A673 (cell line): ENCODE data around the gene SLC1A7. TPM values are rescaled to one million over a fixed set of nuclear protein-coding genes. Genes with fewer than 3 reads are reported as not detected.

ENCODE experiments used
- BruUV-seq: library from RNA; stranded (reverse); fragments of 400-500 nt; replicated peaks from 2 replicates; lab custom pipeline; 2021; lab: Mats Ljungman, UMichigan
- CTCF ChIA-PET: fragments of 300-600 bp; sonication (Branson Sonifier 250); formaldehyde crosslinking; loops from one replicate; lab custom pipeline; 2022; ENCODE audit warnings: antibody characterized with exemption; lab: Charles Lee
- POLR2A ChIA-PET: fragments of 300-600 bp; sonication (Branson Sonifier 250); formaldehyde crosslinking; loops from one replicate; lab custom pipeline; 2022; ENCODE audit warnings: antibody characterized with exemption; ENCODE audit not compliant: low non-redundant PET; lab: Charles Lee
- DNase-seq: peaks from one replicate; pipeline ENCODE4 v3.0.0-alpha.2; 2015; ENCODE audit warnings: low spot score
- H3K27ac ChIP-seq: fragments of 200-600 bp; sonication (generic); 2 replicates; pipeline ENCODE4 v1.5.1; 2016; ENCODE audit warnings: mixed run types, low read depth, mild to moderate bottlenecking, mixed read lengths, antibody characterized with exemption, low read length; ENCODE audit not compliant: poor library complexity, severe bottlenecking
- H3K27me3 ChIP-seq: fragments of 200-600 bp; sonication (generic); replicated peaks from 2 replicates; pipeline ENCODE4 v1.6.1; 2017; ENCODE audit warnings: mixed run types, low read depth, mild to moderate bottlenecking, mixed read lengths, antibody characterized with exemption, low read length; ENCODE audit not compliant: insufficient read depth, poor library complexity
- H3K36me3 ChIP-seq: fragments of 200-600 bp; sonication (generic); 2 replicates; pipeline ENCODE4 v1.6.1; 2016; ENCODE audit warnings: mixed run types, mild to moderate bottlenecking, mixed read lengths, antibody characterized with exemption, low read length; ENCODE audit not compliant: insufficient read depth, poor library complexity, severe bottlenecking
- H3K4me1 ChIP-seq: fragments of 200-600 bp; sonication (generic); 2 replicates; pipeline ENCODE4 v1.6.1; 2017; ENCODE audit warnings: mixed run types, mild to moderate bottlenecking, mixed read lengths, antibody characterized with exemption, low read length; ENCODE audit not compliant: insufficient read depth, poor library complexity, severe bottlenecking
- H3K4me3 ChIP-seq: fragments of 200-600 bp; sonication (generic); 2 replicates; pipeline ENCODE4 v1.5.1; 2016; ENCODE audit warnings: low read depth, mixed run types, mild to moderate bottlenecking, mixed read lengths, low read length; ENCODE audit not compliant: poor library complexity, severe bottlenecking
- H3K9me3 ChIP-seq: fragments of 200-600 bp; sonication (generic); 2 replicates; pipeline ENCODE4 v1.6.1; 2016; ENCODE audit warnings: mixed run types, low read depth, mild to moderate bottlenecking, mixed read lengths, antibody characterized with exemption, low read length; ENCODE audit not compliant: poor library complexity, severe bottlenecking
- CTCF ChIP-seq: fragments of 300-800, 200-600 bp; sonication (generic); conservative IDR thresholded peaks from 2 replicates; pipeline ENCODE4 v1.5.1; 2017; ENCODE audit warnings: low read depth, mild to moderate bottlenecking, antibody characterized with exemption, low read length, moderate library complexity, mixed read lengths
- EZH2 ChIP-seq: fragments of 200-600 bp; sonication (generic); IDR thresholded peaks from 2 replicates; pipeline ENCODE4 v1.6.1; 2017; ENCODE audit warnings: borderline replicate concordance, low read depth, mild to moderate bottlenecking, mixed read lengths, antibody characterized with exemption, low read length; ENCODE audit not compliant: poor library complexity, severe bottlenecking
- intact Hi-C: fragments of 100-400 bp; cut with micrococcal nuclease; formaldehyde crosslinking; loops from one replicate; pipeline ENCODE4 v1.10.0; 2022; ENCODE audit not compliant: unreplicated experiment
- total RNA-seq: library from RNA; stranded (reverse); gene quantifications from 2 replicates; pipeline ENCODE4 v1.2.3, GENCODE V29; 2021

The SLC1A7 gene
- total RNA-seq, 1 experiment from 2014 or later = not detected

- POLR2A ChIA-PET = no interaction called here
- H3K4me1 ChIP-seq = no peaks in the 10 kb centered on the region
- DNase-seq = no peak
- H3K4me3 ChIP-seq = no peak overlapping the region
- intact Hi-C loops = no loop called here
- no peak for TF ChIP-seq CTCF
- TF ChIP-seq EZH2 = no peak
- no TSS peak for BruUV-seq
- no peak overlapping the region for H3K27ac ChIP-seq
- CTCF ChIA-PET = no interaction called here
- no peaks in the 10 kb centered on the region for H3K27me3 ChIP-seq
- no peaks in the 10 kb centered on the region for H3K9me3 ChIP-seq
- H3K36me3 ChIP-seq = no peaks in the 10 kb centered on the region
Measured at GRCh38 chr1:53083636-53084588, 58.5 kb downstream of the SLC1A7 start.

DNA sequence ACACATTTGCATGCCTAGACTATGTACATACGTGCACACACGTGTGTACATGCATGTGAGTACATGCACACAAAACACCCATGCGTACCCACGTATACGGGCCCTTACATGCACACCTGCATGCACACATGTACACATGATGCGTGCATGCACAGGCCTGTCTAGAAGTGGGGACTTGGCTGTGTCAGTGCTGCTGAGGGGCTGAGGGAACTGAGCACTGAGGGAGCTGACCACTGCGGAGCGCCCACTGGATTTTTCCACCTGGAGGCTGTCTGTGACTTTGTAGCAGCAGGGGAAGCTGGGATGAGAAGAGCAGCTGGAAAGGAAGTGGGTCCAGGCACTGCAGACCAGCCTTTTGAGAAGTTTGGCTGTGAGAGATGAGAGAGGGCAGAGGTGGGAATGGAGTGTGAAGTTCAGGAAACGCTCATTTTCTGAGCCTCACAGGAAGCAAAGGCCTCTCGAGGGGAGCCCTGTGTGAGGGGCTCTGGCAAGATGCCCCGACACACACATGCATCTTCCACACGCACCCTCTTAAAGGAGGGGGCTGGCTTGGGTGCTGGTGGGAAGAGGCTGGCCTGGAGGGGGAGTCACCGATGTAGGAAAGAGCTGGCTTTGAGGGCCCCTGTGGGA lies 59.5 kb downstream of the SLC1A7 start:
- Histone ChIP-seq H3K36me3 (no peaks in the 10 kb centered on the region), H3K4me1 (no peaks in the 10 kb centered on the region), H3K27me3 (no peaks in the 10 kb centered on the region), H3K4me3 (no peak overlapping the region), H3K9me3 (no peaks in the 10 kb centered on the region), H3K27ac (no peak overlapping the region)
- CTCF ChIA-PET = no interaction called here
- POLR2A ChIA-PET = no interaction called here
- TF ChIP-seq EZH2 = no peak
- no peak for TF ChIP-seq CTCF
- no TSS peak for BruUV-seq
- intact Hi-C loops = no loop called here
- DNase-seq = no peak

- Histone ChIP-seq H3K27ac (no peak overlapping the region), H3K36me3 (no peaks in the 10 kb centered on the region), H3K27me3 (no peaks in the 10 kb centered on the region), H3K4me1 (no peaks in the 10 kb centered on the region), H3K4me3 (no peak overlapping the region), H3K9me3 (no peaks in the 10 kb centered on the region)
- TF ChIP-seq CTCF (no peak), EZH2 (no peak)
- no TSS peak for BruUV-seq
- ChIA-PET POLR2A (no interaction called here), CTCF (no interaction called here)
- intact Hi-C loops = no loop called here
- no peak for DNase-seq
Measured at GRCh38 chr1:53081384-53082066, 60.9 kb downstream of the SLC1A7 start.
